SK-N-SH (cell line): ENCODE data around the gene CAPG.

ENCODE experiments used
- CHD2 ChIP-seq: fragments of 150-350 bp; IDR thresholded peaks from 2 replicates; pipeline ENCODE4 v1.6.1; 2018; ENCODE audit warnings: low read length; ENCODE audit not compliant: partially characterized antibody
- CTCF ChIP-seq: fragments of 200-600 bp; sonication (generic); IDR thresholded peaks from 2 replicates; pipeline ENCODE4 v1.6.1; 2017; ENCODE audit warnings: antibody characterized with exemption, mild to moderate bottlenecking, moderate library complexity
- EZH2phosphoT487 ChIP-seq: fragments of 200-600 bp; sonication (generic); IDR thresholded peaks from 2 replicates; pipeline ENCODE4 v1.6.1; 2017; ENCODE audit warnings: low read depth, mixed run types, mild to moderate bottlenecking, antibody characterized with exemption, moderate library complexity, borderline replicate concordance
- IRF3 ChIP-seq: fragments of 150-350 bp; IDR thresholded peaks from 2 replicates; pipeline ENCODE4 v1.6.1; 2016; ENCODE audit warnings: mild to moderate bottlenecking, low read depth, low read length
- PBX3 ChIP-seq: IDR thresholded peaks from 2 replicates; pipeline ENCODE4; 2012
- POLR2AphosphoS5 ChIP-seq: IDR thresholded peaks from 2 replicates; pipeline ENCODE4 v1.6.1; 2012; ENCODE audit warnings: low read depth, low read length
- REST ChIP-seq: IDR thresholded peaks from 2 replicates; pipeline ENCODE4 v1.6.1; 2012; ENCODE audit warnings: mild to moderate bottlenecking, low read depth, low read length, moderate library complexity
- RFX5 ChIP-seq: IDR thresholded peaks from 2 replicates; pipeline ENCODE4 v1.6.1; 2012; ENCODE audit warnings: mild to moderate bottlenecking, improper control_type of control experiment, low read length
- SMC3 ChIP-seq: IDR thresholded peaks from 2 replicates; pipeline ENCODE4 v1.6.1; 2012; ENCODE audit warnings: low read depth, low read length, improper control_type of control experiment
- TCF12 ChIP-seq: IDR thresholded peaks from 2 replicates; pipeline ENCODE4 v1.4.0; 2012
- YY1 ChIP-seq: IDR thresholded peaks from 2 replicates; pipeline ENCODE4 v1.4.0; 2012; ENCODE audit warnings: low read depth, mild to moderate bottlenecking

GRCh38 chr2:85347599-85347998 lies 62.6 kb downstream of the CAPG start:
- TF ChIP-seq CTCF (no peak), IRF3 (no peak), POLR2AphosphoS5 (no peak), RFX5 (no peak), EZH2phosphoT487 (no peak), YY1 (no peak), REST (no peak), TCF12 (no peak), CHD2 (no peak), PBX3 (no peak), SMC3 (no peak)
